ENCODE measurements around the gene PIK3CA. TPM values are rescaled to one million over a fixed set of nuclear protein-coding genes. Genes with fewer than 3 reads are reported as not detected.

The PIK3CA gene
- total and polyA plus RNA-seq, 2 experiments from 2014 or later = 5.1 to 13.4 TPM

DNA sequence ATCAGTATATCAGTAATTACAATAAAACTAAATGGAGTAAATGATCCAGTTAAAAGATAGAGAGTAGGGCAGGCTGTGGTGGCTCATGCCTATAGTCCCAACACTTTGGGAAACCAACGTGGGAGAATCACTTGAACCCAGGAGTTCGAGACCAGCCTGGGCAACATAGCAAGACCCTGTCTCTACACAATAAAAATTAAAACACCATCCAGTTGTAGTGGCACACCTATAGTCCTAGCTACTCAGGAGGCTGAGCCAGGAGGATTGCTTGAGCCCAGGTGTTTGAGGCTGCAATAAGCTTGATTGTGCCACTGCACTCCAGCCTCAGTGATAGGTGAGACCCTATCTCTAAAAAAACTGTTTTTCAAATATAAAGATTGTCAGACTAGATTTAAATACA is 108.7 kb downstream of the PIK3CA start:
- peaks cover 23% of the 10 kb centered on the region for H3K9me3 Mint-ChIP-seq
- H3K79me2 ChIP-seq (replicated peaks; ENCODE audit: insufficient read depth) = 0 out of 2 replicates have a peak, but pooled peaks cover 6% of the 10 kb centered on the region
- H3K27ac ChIP-seq (ENCODE audit: low read depth) = no peak overlapping the region
- no peak overlapping the region for H3K4me3 ChIP-seq
- 0 out of 3 replicates have a peak, but pooled peaks cover 2% of the 10 kb centered on the region for H3K4me1 Mint-ChIP-seq
- H3K36me3 Mint-ChIP-seq (ENCODE audit: low read depth) = peaks cover 19% of the 10 kb centered on the region
- H3K27me3 Mint-ChIP-seq (ENCODE audit: insufficient read depth, low read depth, poor library complexity) = peaks cover 15% of the 10 kb centered on the region
- H2AFZ ChIP-seq = no peak overlapping the region
- no peaks in the 10 kb centered on the region for H4K20me1 ChIP-seq (replicated peaks; ENCODE audit: insufficient read depth)
- ATAC-seq (no peak), DNase-seq (ENCODE audit: low spot score) (no peak)
- H3K4me2 ChIP-seq = no peak overlapping the region
- H3K27me3 ChIP-seq (ENCODE audit: insufficient read depth) = peaks cover 7% of the 10 kb centered on the region
- TF ChIP-seq, protein P1, sequence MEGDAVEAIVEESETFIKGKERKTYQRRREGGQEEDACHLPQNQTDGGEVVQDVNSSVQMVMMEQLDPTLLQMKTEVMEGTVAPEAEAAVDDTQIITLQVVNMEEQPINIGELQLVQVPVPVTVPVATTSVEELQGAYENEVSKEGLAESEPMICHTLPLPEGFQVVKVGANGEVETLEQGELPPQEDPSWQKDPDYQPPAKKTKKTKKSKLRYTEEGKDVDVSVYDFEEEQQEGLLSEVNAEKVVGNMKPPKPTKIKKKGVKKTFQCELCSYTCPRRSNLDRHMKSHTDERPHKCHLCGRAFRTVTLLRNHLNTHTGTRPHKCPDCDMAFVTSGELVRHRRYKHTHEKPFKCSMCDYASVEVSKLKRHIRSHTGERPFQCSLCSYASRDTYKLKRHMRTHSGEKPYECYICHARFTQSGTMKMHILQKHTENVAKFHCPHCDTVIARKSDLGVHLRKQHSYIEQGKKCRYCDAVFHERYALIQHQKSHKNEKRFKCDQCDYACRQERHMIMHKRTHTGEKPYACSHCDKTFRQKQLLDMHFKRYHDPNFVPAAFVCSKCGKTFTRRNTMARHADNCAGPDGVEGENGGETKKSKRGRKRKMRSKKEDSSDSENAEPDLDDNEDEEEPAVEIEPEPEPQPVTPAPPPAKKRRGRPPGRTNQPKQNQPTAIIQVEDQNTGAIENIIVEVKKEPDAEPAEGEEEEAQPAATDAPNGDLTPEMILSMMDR (conservative IDR thresholded peaks at IDR 0.05; ENCODE audit: low read depth in 2 of 2) = no peak
- TF ChIP-seq EZH2 (IDR thresholded peaks at IDR 0.05; ENCODE audit: low read depth, unreplicated experiment) (no peak), JUNB (IDR thresholded peaks at IDR 0.05; ENCODE audit: unreplicated experiment) (no peak), ZNF331 (CRISPR knock-in tag; IDR thresholded peaks at IDR 0.05; ENCODE audit: low read depth) (no peak), POLR2AphosphoS5 (IDR thresholded peaks at IDR 0.05; ENCODE audit: low read depth) (no peak), STAT1 (IDR thresholded peaks at IDR 0.05; ENCODE audit: unreplicated experiment) (no peak), EZH2phosphoT487 (IDR thresholded peaks at IDR 0.05; ENCODE audit: unreplicated experiment) (no peak), ZNF114 (CRISPR knock-in tag; IDR thresholded peaks at IDR 0.05) (no peak), CREB1 (CRISPR knock-in tag; IDR thresholded peaks at IDR 0.05; ENCODE audit: low read depth) (no peak), NANOG (IDR thresholded peaks at IDR 0.05; ENCODE audit: borderline replicate concordance) (no peak)
- TF ChIP-seq, protein P2, sequence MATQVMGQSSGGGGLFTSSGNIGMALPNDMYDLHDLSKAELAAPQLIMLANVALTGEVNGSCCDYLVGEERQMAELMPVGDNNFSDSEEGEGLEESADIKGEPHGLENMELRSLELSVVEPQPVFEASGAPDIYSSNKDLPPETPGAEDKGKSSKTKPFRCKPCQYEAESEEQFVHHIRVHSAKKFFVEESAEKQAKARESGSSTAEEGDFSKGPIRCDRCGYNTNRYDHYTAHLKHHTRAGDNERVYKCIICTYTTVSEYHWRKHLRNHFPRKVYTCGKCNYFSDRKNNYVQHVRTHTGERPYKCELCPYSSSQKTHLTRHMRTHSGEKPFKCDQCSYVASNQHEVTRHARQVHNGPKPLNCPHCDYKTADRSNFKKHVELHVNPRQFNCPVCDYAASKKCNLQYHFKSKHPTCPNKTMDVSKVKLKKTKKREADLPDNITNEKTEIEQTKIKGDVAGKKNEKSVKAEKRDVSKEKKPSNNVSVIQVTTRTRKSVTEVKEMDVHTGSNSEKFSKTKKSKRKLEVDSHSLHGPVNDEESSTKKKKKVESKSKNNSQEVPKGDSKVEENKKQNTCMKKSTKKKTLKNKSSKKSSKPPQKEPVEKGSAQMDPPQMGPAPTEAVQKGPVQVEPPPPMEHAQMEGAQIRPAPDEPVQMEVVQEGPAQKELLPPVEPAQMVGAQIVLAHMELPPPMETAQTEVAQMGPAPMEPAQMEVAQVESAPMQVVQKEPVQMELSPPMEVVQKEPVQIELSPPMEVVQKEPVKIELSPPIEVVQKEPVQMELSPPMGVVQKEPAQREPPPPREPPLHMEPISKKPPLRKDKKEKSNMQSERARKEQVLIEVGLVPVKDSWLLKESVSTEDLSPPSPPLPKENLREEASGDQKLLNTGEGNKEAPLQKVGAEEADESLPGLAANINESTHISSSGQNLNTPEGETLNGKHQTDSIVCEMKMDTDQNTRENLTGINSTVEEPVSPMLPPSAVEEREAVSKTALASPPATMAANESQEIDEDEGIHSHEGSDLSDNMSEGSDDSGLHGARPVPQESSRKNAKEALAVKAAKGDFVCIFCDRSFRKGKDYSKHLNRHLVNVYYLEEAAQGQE (IDR thresholded peaks at IDR 0.05; ENCODE audit: unreplicated experiment) = no peak
- TF ChIP-seq, protein P3, sequence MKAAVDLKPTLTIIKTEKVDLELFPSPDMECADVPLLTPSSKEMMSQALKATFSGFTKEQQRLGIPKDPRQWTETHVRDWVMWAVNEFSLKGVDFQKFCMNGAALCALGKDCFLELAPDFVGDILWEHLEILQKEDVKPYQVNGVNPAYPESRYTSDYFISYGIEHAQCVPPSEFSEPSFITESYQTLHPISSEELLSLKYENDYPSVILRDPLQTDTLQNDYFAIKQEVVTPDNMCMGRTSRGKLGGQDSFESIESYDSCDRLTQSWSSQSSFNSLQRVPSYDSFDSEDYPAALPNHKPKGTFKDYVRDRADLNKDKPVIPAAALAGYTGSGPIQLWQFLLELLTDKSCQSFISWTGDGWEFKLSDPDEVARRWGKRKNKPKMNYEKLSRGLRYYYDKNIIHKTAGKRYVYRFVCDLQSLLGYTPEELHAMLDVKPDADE (IDR thresholded peaks at IDR 0.05) = no peak
- TF ChIP-seq, protein P4, sequence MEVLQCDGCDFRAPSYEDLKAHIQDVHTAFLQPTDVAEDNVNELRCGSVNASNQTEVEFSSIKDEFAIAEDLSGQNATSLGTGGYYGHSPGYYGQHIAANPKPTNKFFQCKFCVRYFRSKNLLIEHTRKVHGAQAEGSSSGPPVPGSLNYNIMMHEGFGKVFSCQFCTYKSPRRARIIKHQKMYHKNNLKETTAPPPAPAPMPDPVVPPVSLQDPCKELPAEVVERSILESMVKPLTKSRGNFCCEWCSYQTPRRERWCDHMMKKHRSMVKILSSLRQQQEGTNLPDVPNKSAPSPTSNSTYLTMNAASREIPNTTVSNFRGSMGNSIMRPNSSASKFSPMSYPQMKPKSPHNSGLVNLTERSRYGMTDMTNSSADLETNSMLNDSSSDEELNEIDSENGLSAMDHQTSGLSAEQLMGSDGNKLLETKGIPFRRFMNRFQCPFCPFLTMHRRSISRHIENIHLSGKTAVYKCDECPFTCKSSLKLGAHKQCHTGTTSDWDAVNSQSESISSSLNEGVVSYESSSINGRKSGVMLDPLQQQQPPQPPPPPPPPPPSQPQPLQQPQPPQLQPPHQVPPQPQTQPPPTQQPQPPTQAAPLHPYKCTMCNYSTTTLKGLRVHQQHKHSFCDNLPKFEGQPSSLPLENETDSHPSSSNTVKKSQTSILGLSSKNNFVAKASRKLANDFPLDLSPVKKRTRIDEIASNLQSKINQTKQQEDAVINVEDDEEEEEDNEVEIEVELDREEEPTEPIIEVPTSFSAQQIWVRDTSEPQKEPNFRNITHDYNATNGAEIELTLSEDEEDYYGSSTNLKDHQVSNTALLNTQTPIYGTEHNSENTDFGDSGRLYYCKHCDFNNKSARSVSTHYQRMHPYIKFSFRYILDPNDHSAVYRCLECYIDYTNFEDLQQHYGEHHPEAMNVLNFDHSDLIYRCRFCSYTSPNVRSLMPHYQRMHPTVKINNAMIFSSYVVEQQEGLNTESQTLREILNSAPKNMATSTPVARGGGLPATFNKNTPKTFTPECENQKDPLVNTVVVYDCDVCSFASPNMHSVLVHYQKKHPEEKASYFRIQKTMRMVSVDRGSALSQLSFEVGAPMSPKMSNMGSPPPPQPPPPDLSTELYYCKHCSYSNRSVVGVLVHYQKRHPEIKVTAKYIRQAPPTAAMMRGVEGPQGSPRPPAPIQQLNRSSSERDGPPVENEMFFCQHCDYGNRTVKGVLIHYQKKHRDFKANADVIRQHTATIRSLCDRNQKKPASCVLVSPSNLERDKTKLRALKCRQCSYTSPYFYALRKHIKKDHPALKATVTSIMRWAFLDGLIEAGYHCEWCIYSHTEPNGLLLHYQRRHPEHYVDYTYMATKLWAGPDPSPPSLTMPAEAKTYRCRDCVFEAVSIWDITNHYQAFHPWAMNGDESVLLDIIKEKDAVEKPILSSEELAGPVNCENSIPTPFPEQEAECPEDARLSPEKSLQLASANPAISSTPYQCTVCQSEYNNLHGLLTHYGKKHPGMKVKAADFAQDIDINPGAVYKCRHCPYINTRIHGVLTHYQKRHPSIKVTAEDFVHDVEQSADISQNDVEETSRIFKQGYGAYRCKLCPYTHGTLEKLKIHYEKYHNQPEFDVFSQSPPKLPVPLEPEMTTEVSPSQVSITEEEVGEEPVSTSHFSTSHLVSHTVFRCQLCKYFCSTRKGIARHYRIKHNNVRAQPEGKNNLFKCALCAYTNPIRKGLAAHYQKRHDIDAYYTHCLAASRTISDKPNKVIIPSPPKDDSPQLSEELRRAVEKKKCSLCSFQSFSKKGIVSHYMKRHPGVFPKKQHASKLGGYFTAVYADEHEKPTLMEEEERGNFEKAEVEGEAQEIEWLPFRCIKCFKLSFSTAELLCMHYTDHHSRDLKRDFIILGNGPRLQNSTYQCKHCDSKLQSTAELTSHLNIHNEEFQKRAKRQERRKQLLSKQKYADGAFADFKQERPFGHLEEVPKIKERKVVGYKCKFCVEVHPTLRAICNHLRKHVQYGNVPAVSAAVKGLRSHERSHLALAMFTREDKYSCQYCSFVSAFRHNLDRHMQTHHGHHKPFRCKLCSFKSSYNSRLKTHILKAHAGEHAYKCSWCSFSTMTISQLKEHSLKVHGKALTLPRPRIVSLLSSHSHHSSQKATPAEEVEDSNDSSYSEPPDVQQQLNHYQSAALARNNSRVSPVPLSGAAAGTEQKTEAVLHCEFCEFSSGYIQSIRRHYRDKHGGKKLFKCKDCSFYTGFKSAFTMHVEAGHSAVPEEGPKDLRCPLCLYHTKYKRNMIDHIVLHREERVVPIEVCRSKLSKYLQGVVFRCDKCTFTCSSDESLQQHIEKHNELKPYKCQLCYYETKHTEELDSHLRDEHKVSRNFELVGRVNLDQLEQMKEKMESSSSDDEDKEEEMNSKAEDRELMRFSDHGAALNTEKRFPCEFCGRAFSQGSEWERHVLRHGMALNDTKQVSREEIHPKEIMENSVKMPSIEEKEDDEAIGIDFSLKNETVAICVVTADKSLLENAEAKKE (CRISPR knock-in tag; IDR thresholded peaks at IDR 0.05) = no peak
- H3K27ac Mint-ChIP-seq = no peak overlapping the region
- no peaks in the 10 kb centered on the region for H3K36me3 ChIP-seq (ENCODE audit: insufficient read depth)
- no peaks in the 10 kb centered on the region for H3K4me1 ChIP-seq (ENCODE audit: insufficient read depth)
- no peaks in the 10 kb centered on the region for H3K9me2 ChIP-seq (ENCODE audit: insufficient read depth)
- H3K4me3 Mint-ChIP-seq = no peak overlapping the region
- no peaks in the 10 kb centered on the region for H3F3A ChIP-seq (replicated peaks; ENCODE audit: low read depth)
